Gastroesophageal sphincter (tissue), 3 donors: ENCODE results near the gene BST1.

Source experiments
- POLR2A ChIP-seq, 2 donors: fragments of 450-650 bp; IDR thresholded peaks; one replicate each; pipeline ENCODE4 v1.6.1; 2017; ENCODE audit warnings: antibody characterized with exemption in 2 of 2, mild to moderate bottlenecking in 2 of 2, moderate library complexity in 1 of 2
- TF ChIP-seq, protein P1 (sequence below), 4 experiments: fragments of 200-600 bp in 2 of 4; fragments of 450-650 bp in 2 of 4; sonication (generic) in 1 of 4; IDR thresholded peaks; one replicate each; pipeline ENCODE4 v1.5.1; 2017 to 2019; ENCODE audit warnings: antibody characterized with exemption in 4 of 4, mild to moderate bottlenecking in 2 of 4, moderate library complexity in 2 of 4

DNA sequence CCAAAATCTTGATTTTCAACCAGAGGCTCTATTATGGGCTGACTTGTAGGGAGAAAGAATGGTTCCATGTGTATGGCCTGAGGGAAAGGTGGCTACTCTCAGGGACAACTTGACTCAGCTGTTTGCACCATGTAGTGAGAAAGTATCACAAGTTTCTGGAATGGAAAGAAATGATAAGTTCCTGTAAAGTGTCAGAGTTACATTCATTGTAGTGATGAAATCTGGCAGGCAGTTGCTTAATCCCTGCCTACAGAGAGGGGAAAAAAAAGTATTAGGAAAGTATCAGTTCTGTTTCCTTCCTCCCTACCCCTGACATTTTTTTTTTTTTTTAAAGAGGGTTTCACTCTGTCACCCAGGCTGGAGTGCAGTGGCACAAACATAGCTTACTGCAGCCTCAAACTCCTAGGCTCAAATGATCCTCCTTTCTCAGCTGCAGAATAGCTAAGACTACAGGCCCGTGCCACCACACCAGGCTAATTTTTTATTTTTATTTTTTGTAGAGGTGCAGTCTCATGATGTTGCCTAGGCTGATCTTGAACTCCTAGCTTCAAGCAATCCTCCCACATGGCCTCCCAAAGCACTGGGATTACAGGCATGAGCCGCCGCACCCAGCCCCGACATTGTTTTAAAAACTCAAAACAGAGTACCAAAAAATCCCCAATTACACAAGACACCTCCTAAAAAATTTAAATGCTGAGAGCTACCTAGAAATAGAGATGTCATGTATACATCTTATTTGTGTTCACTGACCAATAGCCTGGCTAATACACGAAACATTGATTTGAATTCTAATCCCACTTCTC is 42.9 kb upstream of the BST1 start:
- no peak for TF ChIP-seq POLR2A (IDR thresholded peaks at IDR 0.05)
- TF ChIP-seq, protein P1, sequence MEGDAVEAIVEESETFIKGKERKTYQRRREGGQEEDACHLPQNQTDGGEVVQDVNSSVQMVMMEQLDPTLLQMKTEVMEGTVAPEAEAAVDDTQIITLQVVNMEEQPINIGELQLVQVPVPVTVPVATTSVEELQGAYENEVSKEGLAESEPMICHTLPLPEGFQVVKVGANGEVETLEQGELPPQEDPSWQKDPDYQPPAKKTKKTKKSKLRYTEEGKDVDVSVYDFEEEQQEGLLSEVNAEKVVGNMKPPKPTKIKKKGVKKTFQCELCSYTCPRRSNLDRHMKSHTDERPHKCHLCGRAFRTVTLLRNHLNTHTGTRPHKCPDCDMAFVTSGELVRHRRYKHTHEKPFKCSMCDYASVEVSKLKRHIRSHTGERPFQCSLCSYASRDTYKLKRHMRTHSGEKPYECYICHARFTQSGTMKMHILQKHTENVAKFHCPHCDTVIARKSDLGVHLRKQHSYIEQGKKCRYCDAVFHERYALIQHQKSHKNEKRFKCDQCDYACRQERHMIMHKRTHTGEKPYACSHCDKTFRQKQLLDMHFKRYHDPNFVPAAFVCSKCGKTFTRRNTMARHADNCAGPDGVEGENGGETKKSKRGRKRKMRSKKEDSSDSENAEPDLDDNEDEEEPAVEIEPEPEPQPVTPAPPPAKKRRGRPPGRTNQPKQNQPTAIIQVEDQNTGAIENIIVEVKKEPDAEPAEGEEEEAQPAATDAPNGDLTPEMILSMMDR (IDR thresholded peaks at IDR 0.05): no peak
